ENCODE results near the gene NID2. TPM values are rescaled to one million over a fixed set of nuclear protein-coding genes. Genes with fewer than 3 reads are reported as not detected.

The NID2 gene
- total and polyA plus RNA-seq, 2 donors (not counting 1 experiment from before 2014, with no cell fraction given) = not detected

- Mint-ChIP-seq H3K27me3 (peaks cover 28% of the 10 kb centered on the region), H3K4me3 (no peak overlapping the region), H3K9me3 (ENCODE audit: insufficient read depth) (no peaks in the 10 kb centered on the region), H3K27ac (no peak overlapping the region), H3K4me1 (no peaks in the 10 kb centered on the region)
- WGBS (ENCODE audit: insufficient coverage) = 100% methylated on average over 1 of the region's 2 CpGs
- DNase-seq = no peak
- no peak overlapping the region for H2AFZ ChIP-seq (ENCODE audit: insufficient read depth, low read depth, low read length, poor library complexity, severe bottlenecking)
- no peak overlapping the region for H3K4me3 ChIP-seq (ENCODE audit: control extremely low read depth in 1 of 5, extremely low read depth in 1 of 5, insufficient read depth in 1 of 5, low read depth in 2 of 5, low read length in 4 of 5)
- H3K27me3 ChIP-seq (replicated peaks in 1 of 4; ENCODE audit: control extremely low read depth in 1 of 4, control insufficient read depth in 3 of 4, insufficient read depth in 4 of 4, low read length in 3 of 4) = peaks cover 0 to 4% (median 0%) of the 10 kb centered on the region in 4 experiments
- H3K4me2 ChIP-seq (replicated peaks; ENCODE audit: low read depth, low read length, poor library complexity, severe bottlenecking) = no peak overlapping the region
- no peaks in the 10 kb centered on the region for H3K9me3 ChIP-seq (ENCODE audit: control extremely low read depth in 1 of 3, control insufficient read depth in 2 of 3, insufficient read depth in 1 of 3, low read length in 2 of 3)
- ChIA-PET CTCF (no interaction called here), POLR2A (no interaction called here)
- H3K36me3 ChIP-seq (replicated peaks in 1 of 2; ENCODE audit: control extremely low read depth in 1 of 2, control insufficient read depth in 1 of 2, extremely low read depth in 1 of 2, insufficient read depth in 2 of 2, low read length in 1 of 2) = no peaks in the 10 kb centered on the region
- H3K27ac ChIP-seq (ENCODE audit: low read length in 2 of 2) = no peak overlapping the region
- TF ChIP-seq EZH2 (IDR thresholded peaks at IDR 0.05; ENCODE audit: borderline replicate concordance, insufficient read depth, low read depth, low read length, poor library complexity, severe bottlenecking) (no peak), CTCF (IDR thresholded peaks at IDR 0.05) (no peak)
- no peaks in the 10 kb centered on the region for H4K20me1 ChIP-seq (ENCODE audit: control insufficient read depth, insufficient read depth, low read length, poor library complexity, severe bottlenecking)
- no peaks in the 10 kb centered on the region for H3K4me1 ChIP-seq (ENCODE audit: control insufficient read depth in 2 of 2, insufficient read depth in 2 of 2, low read length in 2 of 2)
- intact Hi-C loops (cut with micrococcal nuclease) = no loop called here
- ATAC-seq (ENCODE audit: low read depth) = no peak
- no peak overlapping the region for H3K9ac ChIP-seq (ENCODE audit: low read length)
- no peaks in the 10 kb centered on the region for H3K79me2 ChIP-seq (ENCODE audit: control insufficient read depth, insufficient read depth, low read length)
These were observed 9.9 kb upstream of the NID2 start for GRCh38 chr14:52078721-52079120.

GRCh38 chr14:52078095-52078531 lies 9.3 kb upstream of the NID2 start:
- ChIA-PET POLR2A (no interaction called here), CTCF (no interaction called here)
- no peak overlapping the region for H2AFZ ChIP-seq (ENCODE audit: insufficient read depth, low read depth, low read length, poor library complexity, severe bottlenecking)

More at GRCh38 chr14:52078095-52078531, 9.3 kb upstream of the NID2 start:
- Histone ChIP-seq H3K27ac (ENCODE audit: low read length in 2 of 2) (no peak overlapping the region), H3K9me3 (ENCODE audit: control extremely low read depth in 1 of 3, control insufficient read depth in 2 of 3, insufficient read depth in 1 of 3, low read length in 2 of 3) (no peaks in the 10 kb centered on the region), H3K9ac (ENCODE audit: low read length) (no peak overlapping the region), H3K79me2 (ENCODE audit: control insufficient read depth, insufficient read depth, low read length) (no peaks in the 10 kb centered on the region), H3K4me1 (ENCODE audit: control insufficient read depth in 2 of 2, insufficient read depth in 2 of 2, low read length in 2 of 2) (no peaks in the 10 kb centered on the region), H3K27me3 (replicated peaks in 1 of 4; ENCODE audit: control extremely low read depth in 1 of 4, control insufficient read depth in 3 of 4, insufficient read depth in 4 of 4, low read length in 3 of 4) (peaks cover 0 to 4% (median 0%) of the 10 kb centered on the region in 4 experiments), H4K20me1 (ENCODE audit: control insufficient read depth, insufficient read depth, low read length, poor library complexity, severe bottlenecking) (no peaks in the 10 kb centered on the region), H3K4me2 (replicated peaks; ENCODE audit: low read depth, low read length, poor library complexity, severe bottlenecking) (no peak overlapping the region), H3K4me3 (ENCODE audit: control extremely low read depth in 1 of 5, extremely low read depth in 1 of 5, insufficient read depth in 1 of 5, low read depth in 2 of 5, low read length in 4 of 5) (no peak overlapping the region), H3K36me3 (replicated peaks in 1 of 2; ENCODE audit: control extremely low read depth in 1 of 2, control insufficient read depth in 1 of 2, extremely low read depth in 1 of 2, insufficient read depth in 2 of 2, low read length in 1 of 2) (no peaks in the 10 kb centered on the region)
- Mint-ChIP-seq H3K27me3 (peaks cover 28% of the 10 kb centered on the region), H3K9me3 (ENCODE audit: insufficient read depth) (no peaks in the 10 kb centered on the region), H3K4me1 (no peaks in the 10 kb centered on the region), H3K27ac (no peak overlapping the region), H3K4me3 (no peak overlapping the region)
- 14% methylated on average over 2 of the region's 2 CpGs for WGBS (ENCODE audit: insufficient coverage)
- DNase-seq (no peak), ATAC-seq (ENCODE audit: low read depth) (no peak)
- intact Hi-C loops (cut with micrococcal nuclease) = no loop called here
- no peak for TF ChIP-seq EZH2 (IDR thresholded peaks at IDR 0.05; ENCODE audit: borderline replicate concordance, insufficient read depth, low read depth, low read length, poor library complexity, severe bottlenecking)
- no peak for TF ChIP-seq CTCF (IDR thresholded peaks at IDR 0.05)

Data from B cell (primary cell).